Subcutaneous preadipocyte (primary cell): ENCODE data around the gene GHRHR. TPM values are rescaled to one million over a fixed set of nuclear protein-coding genes. Genes with fewer than 3 reads are reported as not detected.

Experiments used
- total RNA-seq: library from RNA; depleted of rRNA; stranded (reverse); fragments of >200 nt; gene quantifications from 2 replicates; pipeline ENCODE4 v1.2.3, GENCODE V29; 2012

The GHRHR gene
- total RNA-seq = not detected in 2 replicates

GRCh38 chr7:30963842-30964241, at the start of gene GHRHR:
Gene GHRHR, plus strand, starts transcription at chr7:30963953. Its CDS starts 116 bp downstream, at chr7:30964069.

Other genes with a start within 250 kb of the GHRHR start
- gene INMT, start 211.8 kb upstream of the GHRHR start, total RNA-seq = 4.5 and 7.0 TPM in 2 replicates
- 14.7 and 17.0 TPM in 2 replicates for gene MINDY4, start 192.5 kb upstream of the GHRHR start, total RNA-seq
- gene AQP1, start 52.1 kb upstream of the GHRHR start, total RNA-seq = 1.6 and 11.4 TPM in 2 replicates
- gene ADCYAP1R1, start 88.4 kb downstream of the GHRHR start, total RNA-seq = 3.1 and 9.6 TPM in 2 replicates